NCI-H2196 (cell line): ENCODE data around the gene ILKAP.

Source experiments
- DNase-seq: peaks from one replicate; lab custom pipeline; 2025; ENCODE audit not compliant: unreplicated experiment; lab: John Stamatoyannopoulos, UW

Gene ILKAP

GRCh38 chr2:238203094-238203972 lies at the start of gene ILKAP:
Gene ILKAP, minus strand, starts transcription at chr2:238203695. Its CDS starts 142 bp downstream, at chr2:238203553.
- peak; percentile 92 for DNase-seq

- DNase-seq = no peak
Measured at GRCh38 chr2:238252766-238253630, 49.5 kb upstream of the ILKAP start.

- DNase-seq = no peak
Measured at GRCh38 chr2:238251986-238252385, 48.5 kb upstream of the ILKAP start.

- DNase-seq = no peak
Measured at GRCh38 chr2:238251331-238251730, 47.8 kb upstream of the ILKAP start.

- no peak for DNase-seq
Measured at GRCh38 chr2:238250896-238251295, 47.4 kb upstream of the ILKAP start.

GRCh38 chr2:238247841-238248453 lies 44.5 kb upstream of the ILKAP start:
- no peak for DNase-seq

- no peak for DNase-seq
Measured at GRCh38 chr2:238247002-238247822, 43.7 kb upstream of the ILKAP start.

- no peak for DNase-seq
Measured at GRCh38 chr2:238244151-238244550, 40.7 kb upstream of the ILKAP start.

GRCh38 chr2:238243496-238244076 lies 40.1 kb upstream of the ILKAP start:
- peak; percentile 41 for DNase-seq

- peak; percentile 89 for DNase-seq
Measured at GRCh38 chr2:238242731-238243495, 39.4 kb upstream of the ILKAP start.

- DNase-seq = no peak
Measured at GRCh38 chr2:238241970-238242369, 38.5 kb upstream of the ILKAP start.

GRCh38 chr2:238240757-238241711 lies 37.5 kb upstream of the ILKAP start:
- peak; percentile 96 for DNase-seq

GRCh38 chr2:238239863-238240756 lies 36.6 kb upstream of the ILKAP start, which contains the start of gene HES6:
Gene HES6, minus strand, starts transcription at chr2:238240038. Its CDS starts 133 bp downstream, at chr2:238239905.
- peak; percentile 96 for DNase-seq

- DNase-seq = no peak
Measured at GRCh38 chr2:238239543-238239862, 36.0 kb upstream of the ILKAP start.

- DNase-seq = peak; percentile 45
Measured at GRCh38 chr2:238238766-238239542, 35.5 kb upstream of the ILKAP start.

GRCh38 chr2:238238311-238238765 lies 34.8 kb upstream of the ILKAP start:
- no peak for DNase-seq
